Cardiac fibroblast (primary cell): ENCODE measurements around the gene POLA1.

ENCODE experiments used
- DNase-seq, 2 donors: peaks; one replicate each; pipeline versions ENCODE4 v3.0.0 to v3.0.0-alpha.2; 2010; ENCODE audit warnings: low read depth in 2 of 2
- H3K4me3 ChIP-seq, 2 donors: replicated peaks in 1 of 2; 1 replicate in 1 of 2; 2 replicates in 1 of 2; pipeline ENCODE4 v1.5.1; 2011; ENCODE audit warnings: low read depth in 2 of 2, low read length in 2 of 2, mild to moderate bottlenecking in 2 of 2, moderate library complexity in 1 of 2
- CTCF ChIP-seq: IDR thresholded peaks from one replicate; pipeline ENCODE4 v1.5.1; 2011; ENCODE audit warnings: low read depth, mild to moderate bottlenecking, low read length, inconsistent platforms

The POLA1 gene

GRCh38 chrX:25018682-25019081 lies 325.0 kb downstream of the POLA1 start:
- no peak for DNase-seq
- no peak for TF ChIP-seq CTCF

GRCh38 chrX:25019707-25020390 lies 326.1 kb downstream of the POLA1 start:
- no peak for DNase-seq
- H3K4me3 ChIP-seq = no peak overlapping the region
- no peak for TF ChIP-seq CTCF

More at GRCh38 chrX:25018682-25019081, 325.0 kb downstream of the POLA1 start:
- H3K4me3 ChIP-seq = no peak overlapping the region

- DNase-seq = no peak
- no peak for TF ChIP-seq CTCF
- no peak overlapping the region for H3K4me3 ChIP-seq
Measured at GRCh38 chrX:25020391-25020904, 326.7 kb downstream of the POLA1 start.

GRCh38 chrX:25020905-25021449 lies 327.3 kb downstream of the POLA1 start:
- H3K4me3 ChIP-seq = no peak overlapping the region

GRCh38 chrX:25022499-25023325 lies 329.0 kb downstream of the POLA1 start:
- no peak for TF ChIP-seq CTCF
- H3K4me3 ChIP-seq = no peak overlapping the region
- no peak for DNase-seq

More at GRCh38 chrX:25020905-25021449, 327.3 kb downstream of the POLA1 start:
- DNase-seq = no peak
- TF ChIP-seq CTCF = peak; percentile 34

- TF ChIP-seq CTCF = no peak
- DNase-seq = no peak
- no peak overlapping the region for H3K4me3 ChIP-seq
Measured at GRCh38 chrX:25023908-25024307, 330.2 kb downstream of the POLA1 start.
